ENCODE measurements around the gene TLL1.

Gene TLL1

DNA sequence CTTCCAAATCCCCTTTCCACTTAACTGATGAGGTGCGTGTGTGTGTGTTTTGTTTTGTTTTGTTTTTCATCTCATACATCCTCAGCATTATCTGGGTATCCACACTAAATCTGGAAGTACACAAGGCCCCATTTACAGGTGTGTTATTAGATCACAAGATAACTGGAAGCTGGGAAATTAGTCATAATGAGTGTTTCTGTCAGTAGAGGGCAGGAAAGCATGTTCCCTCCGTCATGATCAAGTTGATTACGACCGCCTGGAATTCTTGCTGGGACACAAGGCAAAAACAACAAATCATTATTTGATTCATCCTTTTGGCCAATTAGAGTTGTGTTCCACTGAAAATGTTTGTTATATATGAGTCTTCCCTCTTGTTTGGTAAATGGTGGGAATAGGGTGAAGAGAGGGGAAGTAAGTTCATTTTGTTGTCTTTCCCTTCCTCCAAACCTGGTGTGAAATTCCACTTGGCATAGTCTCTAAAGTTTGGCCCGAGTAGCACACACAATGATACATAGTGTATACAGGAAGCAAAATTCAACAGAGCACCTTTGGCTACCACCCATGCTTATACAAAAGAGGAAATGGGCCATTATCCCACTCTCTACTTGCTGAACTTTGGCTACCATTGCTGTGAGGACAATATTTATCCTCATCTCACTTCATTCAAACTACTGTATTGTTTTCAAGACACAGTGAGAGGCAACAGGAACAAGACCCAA is 33.3 kb upstream of the TLL1 start:
- H3K4me3 ChIP-seq (ENCODE audit: low read depth, low read length): no peak overlapping the region
- TF ChIP-seq, protein P1, sequence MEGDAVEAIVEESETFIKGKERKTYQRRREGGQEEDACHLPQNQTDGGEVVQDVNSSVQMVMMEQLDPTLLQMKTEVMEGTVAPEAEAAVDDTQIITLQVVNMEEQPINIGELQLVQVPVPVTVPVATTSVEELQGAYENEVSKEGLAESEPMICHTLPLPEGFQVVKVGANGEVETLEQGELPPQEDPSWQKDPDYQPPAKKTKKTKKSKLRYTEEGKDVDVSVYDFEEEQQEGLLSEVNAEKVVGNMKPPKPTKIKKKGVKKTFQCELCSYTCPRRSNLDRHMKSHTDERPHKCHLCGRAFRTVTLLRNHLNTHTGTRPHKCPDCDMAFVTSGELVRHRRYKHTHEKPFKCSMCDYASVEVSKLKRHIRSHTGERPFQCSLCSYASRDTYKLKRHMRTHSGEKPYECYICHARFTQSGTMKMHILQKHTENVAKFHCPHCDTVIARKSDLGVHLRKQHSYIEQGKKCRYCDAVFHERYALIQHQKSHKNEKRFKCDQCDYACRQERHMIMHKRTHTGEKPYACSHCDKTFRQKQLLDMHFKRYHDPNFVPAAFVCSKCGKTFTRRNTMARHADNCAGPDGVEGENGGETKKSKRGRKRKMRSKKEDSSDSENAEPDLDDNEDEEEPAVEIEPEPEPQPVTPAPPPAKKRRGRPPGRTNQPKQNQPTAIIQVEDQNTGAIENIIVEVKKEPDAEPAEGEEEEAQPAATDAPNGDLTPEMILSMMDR (IDR thresholded peaks at IDR 0.05; ENCODE audit: borderline replicate concordance, insufficient read depth, low read depth, low read length): no peak

- TF ChIP-seq, protein P1 (IDR thresholded peaks at IDR 0.05; ENCODE audit: borderline replicate concordance, insufficient read depth, low read depth, low read length): no peak
- no peak overlapping the region for H3K4me3 ChIP-seq (ENCODE audit: low read depth, low read length)
These were observed 30.4 kb upstream of the TLL1 start for GRCh38 chr4:165842684-165843083.

GRCh38 chr4:165844161-165844560 is 28.9 kb upstream of the TLL1 start:
- H3K4me3 ChIP-seq (ENCODE audit: low read depth, low read length): no peak overlapping the region
- TF ChIP-seq, protein P1 (IDR thresholded peaks at IDR 0.05; ENCODE audit: borderline replicate concordance, insufficient read depth, low read depth, low read length): no peak

GRCh38 chr4:165851256-165851655 is 21.8 kb upstream of the TLL1 start:
- TF ChIP-seq, protein P1 (IDR thresholded peaks at IDR 0.05; ENCODE audit: borderline replicate concordance, insufficient read depth, low read depth, low read length): no peak

DNA sequence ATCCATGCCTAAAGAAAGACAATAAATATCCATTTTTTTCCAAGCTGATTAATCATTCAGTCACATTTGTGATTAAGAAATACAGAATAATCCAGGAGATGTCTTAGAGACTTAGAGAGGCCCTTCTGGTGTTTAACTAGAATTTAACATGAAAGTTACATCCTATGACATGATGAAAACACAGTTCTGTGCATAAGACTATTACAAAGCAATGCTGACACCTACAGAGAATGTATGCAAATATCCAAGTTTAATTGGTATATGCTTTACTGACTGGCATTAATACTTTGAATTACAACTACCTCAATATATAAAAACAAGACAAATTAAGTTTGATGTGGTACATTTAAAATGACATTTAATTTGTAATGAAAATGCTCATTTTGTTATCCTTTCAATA is 17.8 kb upstream of the TLL1 start:
- TF ChIP-seq, protein P1 (IDR thresholded peaks at IDR 0.05; ENCODE audit: borderline replicate concordance, insufficient read depth, low read depth, low read length): no peak

More at GRCh38 chr4:165851256-165851655, 21.8 kb upstream of the TLL1 start:
- H3K4me3 ChIP-seq (ENCODE audit: low read depth, low read length): no peak overlapping the region

DNA sequence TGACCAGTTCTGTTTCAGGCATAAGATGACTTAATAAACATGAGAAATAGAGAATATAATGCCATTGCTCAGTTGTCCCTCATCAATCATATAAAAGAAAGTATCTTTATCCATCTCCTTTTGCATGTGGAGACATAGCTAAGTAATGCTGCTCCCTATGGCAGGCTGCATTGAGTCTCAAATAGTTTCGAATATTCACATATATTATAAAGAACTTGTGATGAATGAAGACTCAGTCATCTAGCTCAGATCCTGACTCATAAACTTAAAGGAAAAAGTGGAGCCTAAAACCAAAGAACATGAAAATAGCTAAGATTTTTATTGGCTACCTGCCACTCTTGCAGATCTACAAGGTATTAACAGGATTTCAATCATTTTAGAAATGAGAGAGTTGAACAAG is 11.7 kb upstream of the TLL1 start:
- no peak overlapping the region for H3K4me3 ChIP-seq (ENCODE audit: low read depth, low read length)
- TF ChIP-seq, protein P1 (IDR thresholded peaks at IDR 0.05; ENCODE audit: borderline replicate concordance, insufficient read depth, low read depth, low read length): no peak

More for the DNA sequence above, 17.8 kb upstream of the TLL1 start:
- no peak overlapping the region for H3K4me3 ChIP-seq (ENCODE audit: low read depth, low read length)

DNA sequence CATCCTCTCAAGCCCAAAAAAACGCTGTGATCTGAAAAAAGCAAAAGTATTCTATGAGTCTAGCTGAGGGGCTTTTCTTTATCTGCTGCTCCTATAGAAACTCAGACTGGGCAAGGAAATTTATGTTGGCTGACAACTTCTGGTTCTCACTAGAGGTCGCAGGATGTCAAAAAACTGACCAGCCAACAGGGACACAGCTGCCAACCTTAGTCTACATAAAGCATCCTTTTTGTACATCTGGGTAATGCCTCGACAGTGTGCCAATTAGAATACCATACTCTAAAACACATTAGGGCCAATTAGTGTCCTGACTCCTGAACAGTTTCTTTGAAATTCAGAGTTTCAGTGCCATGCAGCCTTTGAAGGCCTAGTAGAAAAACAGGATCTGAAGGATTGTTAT is 8.8 kb upstream of the TLL1 start:
- TF ChIP-seq, protein P1 (IDR thresholded peaks at IDR 0.05; ENCODE audit: borderline replicate concordance, insufficient read depth, low read depth, low read length): no peak

More for the DNA sequence above, 8.8 kb upstream of the TLL1 start:
- H3K4me3 ChIP-seq (ENCODE audit: low read depth, low read length): no peak overlapping the region

Measured in GM12875 (cell line).